Keratinocyte (primary cell): Measurements from ENCODE around the gene KCNAB2.

Experiments
- CTCF ChIP-seq, 3 experiments: IDR thresholded peaks in 1 of 3; conservative IDR thresholded peaks in 1 of 3; optimal IDR thresholded peaks in 1 of 3; 2 replicates in 2 of 3; 3 replicates in 1 of 3; pipeline versions ENCODE3 to v1.5.1; 2011; ENCODE audit warnings: low read length in 3 of 3, mild to moderate bottlenecking in 3 of 3, moderate library complexity in 2 of 3, control low read depth in 1 of 3, inconsistent platforms in 1 of 3; ENCODE audit not compliant: insufficient read depth in 2 of 3; ENCODE audit errors: extremely low read depth in 1 of 3
- EZH2 ChIP-seq: IDR thresholded peaks from one replicate; pipeline ENCODE4 v1.6.1; 2012; ENCODE audit warnings: inconsistent platforms, mild to moderate bottlenecking, low read length, moderate library complexity

DNA sequence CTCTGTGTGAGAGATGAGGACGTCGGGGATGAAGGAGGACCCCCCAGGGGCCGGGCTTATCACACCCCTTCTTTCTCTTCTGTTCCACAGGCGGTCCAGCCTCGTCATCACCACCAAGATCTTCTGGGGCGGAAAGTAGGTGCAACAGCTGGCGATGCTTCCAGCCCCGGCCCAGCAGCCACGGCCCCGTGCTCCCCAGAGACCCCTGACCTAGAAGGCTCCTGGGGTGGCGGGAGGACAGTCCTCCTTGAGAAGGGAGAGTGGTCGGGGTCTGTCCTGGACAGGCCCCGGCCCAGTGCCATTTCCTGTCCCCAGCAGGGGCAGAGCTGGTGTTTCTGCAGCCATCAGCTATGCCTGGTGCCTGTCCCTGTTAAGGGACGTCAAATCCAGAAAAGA, 41.7 kb downstream of the KCNAB2 start:
- TF ChIP-seq CTCF (optimal IDR thresholded peaks at IDR 0.05 in 1 of 3, IDR thresholded peaks at IDR 0.05 in 1 of 3, conservative IDR thresholded peaks at IDR 0.05 in 1 of 3; ENCODE audit: extremely low read depth in 1 of 3, insufficient read depth in 2 of 3, low read length in 3 of 3) (no peak), EZH2 (no peak)
